Measurements from ENCODE around the gene CLEC3B.

Gene CLEC3B

DNA sequence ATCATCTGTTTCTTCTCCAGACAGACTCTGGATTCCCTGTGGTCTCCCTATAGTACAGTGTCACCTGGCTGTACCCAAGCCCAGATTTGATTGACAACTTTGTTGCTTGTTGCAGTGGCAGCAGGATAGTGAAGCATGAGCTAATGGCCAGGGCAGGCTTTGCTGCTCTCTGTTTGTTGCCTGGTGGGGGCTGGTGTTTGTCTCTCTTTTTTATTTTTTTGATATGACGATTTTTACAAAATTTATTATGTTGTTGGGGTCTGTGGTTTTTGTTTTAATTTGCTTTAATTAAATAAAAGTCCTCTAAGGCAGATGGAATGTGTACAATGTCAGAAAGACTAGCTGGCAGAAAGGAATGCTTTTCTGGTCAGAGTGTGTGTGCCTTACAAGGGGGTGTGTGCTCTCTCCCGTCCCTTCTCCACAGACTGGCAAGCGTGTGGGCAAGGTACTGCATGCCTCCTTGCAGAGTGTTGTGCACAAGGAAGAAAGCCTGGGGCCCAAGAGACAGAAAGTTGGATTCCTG, 15.2 kb upstream of the CLEC3B start:
- H3K36me3 ChIP-seq (ENCODE audit: insufficient read depth, low read length) = peaks cover 58% of the 10 kb centered on the region
- no peaks in the 10 kb centered on the region for H3K9me3 ChIP-seq (ENCODE audit: insufficient read depth, low read depth, low read length)
- H3K4me3 ChIP-seq (ENCODE audit: low read length, poor library complexity, severe bottlenecking) = no peak overlapping the region
- H3K27me3 ChIP-seq (ENCODE audit: insufficient read depth, low read length, poor library complexity, severe bottlenecking) = no peaks in the 10 kb centered on the region
- H3K9me2 ChIP-seq (replicated peaks; ENCODE audit: low read depth, low read length) = no peaks in the 10 kb centered on the region
- no peaks in the 10 kb centered on the region for H3K79me2 ChIP-seq (ENCODE audit: insufficient read depth, low read length)
- H2AFZ ChIP-seq (ENCODE audit: low read length) = no peak overlapping the region
- no peak for TF ChIP-seq CTCF (conservative IDR thresholded peaks at IDR 0.05; ENCODE audit: low read length)
- TF ChIP-seq EZH2phosphoT487 (IDR thresholded peaks at IDR 0.05; ENCODE audit: borderline replicate concordance) = no peak
- no peaks in the 10 kb centered on the region for H3F3A ChIP-seq (ENCODE audit: low read depth)
- H4K20me1 ChIP-seq (ENCODE audit: insufficient read depth, low read length, poor library complexity, severe bottlenecking) = no peaks in the 10 kb centered on the region
- H3K9ac ChIP-seq (ENCODE audit: low read depth, low read length, poor library complexity, severe bottlenecking) = no peak overlapping the region
- H3K4me2 ChIP-seq (ENCODE audit: low read depth, low read length, poor library complexity, severe bottlenecking) = no peak overlapping the region
- no peaks in the 10 kb centered on the region for H3K4me1 ChIP-seq (ENCODE audit: insufficient read depth, low read length, poor library complexity, severe bottlenecking)

GRCh38 chr3:45011756-45012508, 14.2 kb upstream of the CLEC3B start:
- H3K36me3 ChIP-seq (ENCODE audit: insufficient read depth, low read length) = peaks cover 58% of the 10 kb centered on the region
- H3K4me3 ChIP-seq (ENCODE audit: low read length, poor library complexity, severe bottlenecking) = no peak overlapping the region
- H3K9ac ChIP-seq (ENCODE audit: low read depth, low read length, poor library complexity, severe bottlenecking) = no peak overlapping the region
- H3K9me2 ChIP-seq (replicated peaks; ENCODE audit: low read depth, low read length) = no peaks in the 10 kb centered on the region
- H3K79me2 ChIP-seq (ENCODE audit: insufficient read depth, low read length) = no peaks in the 10 kb centered on the region
- H2AFZ ChIP-seq (ENCODE audit: low read length) = no peak overlapping the region
- TF ChIP-seq CTCF (conservative IDR thresholded peaks at IDR 0.05; ENCODE audit: low read length) (no peak), EZH2phosphoT487 (IDR thresholded peaks at IDR 0.05; ENCODE audit: borderline replicate concordance) (no peak)
- no peaks in the 10 kb centered on the region for H3K9me3 ChIP-seq (ENCODE audit: insufficient read depth, low read depth, low read length)
- H3F3A ChIP-seq (ENCODE audit: low read depth) = no peaks in the 10 kb centered on the region
- H3K4me1 ChIP-seq (ENCODE audit: insufficient read depth, low read length, poor library complexity, severe bottlenecking) = no peaks in the 10 kb centered on the region
- H3K4me2 ChIP-seq (ENCODE audit: low read depth, low read length, poor library complexity, severe bottlenecking) = no peak overlapping the region
- H3K27me3 ChIP-seq (ENCODE audit: insufficient read depth, low read length, poor library complexity, severe bottlenecking) = no peaks in the 10 kb centered on the region
- H4K20me1 ChIP-seq (ENCODE audit: insufficient read depth, low read length, poor library complexity, severe bottlenecking) = no peaks in the 10 kb centered on the region

DNA sequence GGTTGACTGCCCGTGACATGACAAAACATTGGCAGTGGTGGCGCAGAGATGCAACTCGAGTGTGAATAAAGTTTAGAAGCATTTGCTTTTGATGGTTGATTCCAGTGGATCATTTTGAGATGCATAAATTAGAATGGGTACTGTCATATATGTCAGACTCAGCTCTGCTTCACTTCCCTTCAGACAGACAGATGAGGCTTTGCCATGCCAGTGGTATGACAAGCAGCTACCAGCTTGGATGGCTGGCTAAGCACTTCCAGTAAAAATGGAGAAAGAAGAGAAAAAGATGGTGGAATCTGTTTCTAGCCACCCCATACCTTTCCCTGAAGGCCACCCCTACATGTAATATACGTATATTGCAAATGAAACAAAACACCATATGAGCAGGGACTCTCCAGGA, 13.5 kb upstream of the CLEC3B start:
- Histone ChIP-seq H3K79me2 (ENCODE audit: insufficient read depth, low read length) (no peaks in the 10 kb centered on the region), H2AFZ (ENCODE audit: low read length) (no peak overlapping the region), H3K4me2 (ENCODE audit: low read depth, low read length, poor library complexity, severe bottlenecking) (no peak overlapping the region), H3K27me3 (ENCODE audit: insufficient read depth, low read length, poor library complexity, severe bottlenecking) (no peaks in the 10 kb centered on the region), H3K4me1 (ENCODE audit: insufficient read depth, low read length, poor library complexity, severe bottlenecking) (no peaks in the 10 kb centered on the region), H3K36me3 (ENCODE audit: insufficient read depth, low read length) (peaks cover 51% of the 10 kb centered on the region), H3K9me3 (ENCODE audit: insufficient read depth, low read depth, low read length) (no peaks in the 10 kb centered on the region), H3F3A (ENCODE audit: low read depth) (no peaks in the 10 kb centered on the region), H3K9me2 (replicated peaks; ENCODE audit: low read depth, low read length) (no peaks in the 10 kb centered on the region), H4K20me1 (ENCODE audit: insufficient read depth, low read length, poor library complexity, severe bottlenecking) (no peaks in the 10 kb centered on the region), H3K9ac (ENCODE audit: low read depth, low read length, poor library complexity, severe bottlenecking) (no peak overlapping the region), H3K4me3 (ENCODE audit: low read length, poor library complexity, severe bottlenecking) (no peak overlapping the region)
- TF ChIP-seq CTCF (conservative IDR thresholded peaks at IDR 0.05; ENCODE audit: low read length) (no peak), EZH2phosphoT487 (IDR thresholded peaks at IDR 0.05; ENCODE audit: borderline replicate concordance) (no peak)

Data from Loucy (cell line).